ENCODE results near the gene RNF19B.
"Not testable (repeated sequence)": the region's sequence is repeated elsewhere in the genome, so short reads cannot be mapped to it uniquely, and the experiment has no call there.

Gene RNF19B, protein sequence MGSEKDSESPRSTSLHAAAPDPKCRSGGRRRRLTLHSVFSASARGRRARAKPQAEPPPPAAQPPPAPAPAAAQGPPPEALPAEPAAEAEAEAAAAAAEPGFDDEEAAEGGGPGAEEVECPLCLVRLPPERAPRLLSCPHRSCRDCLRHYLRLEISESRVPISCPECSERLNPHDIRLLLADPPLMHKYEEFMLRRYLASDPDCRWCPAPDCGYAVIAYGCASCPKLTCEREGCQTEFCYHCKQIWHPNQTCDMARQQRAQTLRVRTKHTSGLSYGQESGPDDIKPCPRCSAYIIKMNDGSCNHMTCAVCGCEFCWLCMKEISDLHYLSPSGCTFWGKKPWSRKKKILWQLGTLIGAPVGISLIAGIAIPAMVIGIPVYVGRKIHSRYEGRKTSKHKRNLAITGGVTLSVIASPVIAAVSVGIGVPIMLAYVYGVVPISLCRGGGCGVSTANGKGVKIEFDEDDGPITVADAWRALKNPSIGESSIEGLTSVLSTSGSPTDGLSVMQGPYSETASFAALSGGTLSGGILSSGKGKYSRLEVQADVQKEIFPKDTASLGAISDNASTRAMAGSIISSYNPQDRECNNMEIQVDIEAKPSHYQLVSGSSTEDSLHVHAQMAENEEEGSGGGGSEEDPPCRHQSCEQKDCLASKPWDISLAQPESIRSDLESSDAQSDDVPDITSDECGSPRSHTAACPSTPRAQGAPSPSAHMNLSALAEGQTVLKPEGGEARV

DNA sequence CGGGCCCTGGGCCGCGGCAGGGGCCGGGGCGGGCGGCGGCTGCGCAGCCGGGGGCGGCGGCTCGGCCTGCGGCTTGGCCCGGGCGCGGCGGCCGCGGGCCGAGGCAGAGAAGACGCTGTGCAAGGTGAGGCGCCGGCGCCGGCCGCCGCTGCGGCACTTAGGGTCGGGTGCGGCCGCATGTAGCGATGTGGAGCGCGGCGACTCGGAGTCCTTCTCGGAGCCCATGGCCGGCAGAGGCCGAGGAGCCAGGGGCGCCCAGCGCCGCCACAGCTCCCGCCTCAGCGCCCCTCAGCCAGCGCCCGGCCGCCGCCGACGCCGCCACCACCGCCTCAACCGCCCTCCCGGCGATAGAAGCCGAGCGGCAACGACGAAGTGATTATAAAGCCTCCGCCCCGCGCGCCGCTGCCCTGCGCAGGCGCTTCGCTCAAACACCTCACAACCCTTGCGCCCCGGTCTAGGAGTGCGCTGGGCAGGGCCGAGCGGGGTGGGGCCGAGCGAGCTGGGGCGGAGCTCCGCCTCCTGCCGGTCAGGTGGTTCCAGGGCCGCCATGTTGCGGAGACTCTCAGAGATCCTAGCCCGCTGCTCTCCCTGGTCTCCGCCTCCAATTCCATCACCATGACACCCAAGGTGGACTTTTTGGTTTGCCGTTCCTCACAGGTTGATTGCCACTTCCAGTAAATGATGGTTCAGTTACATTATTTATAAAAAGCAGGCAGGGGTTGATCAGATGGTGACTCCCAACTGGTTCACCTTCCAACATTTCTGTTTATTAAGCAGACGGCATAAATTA is at the start of gene RNF19B:
Gene RNF19B (minus strand): TSS at position 349 of the 790 bp plus-strand sequence. CDS start 124 bp downstream, at position 225.
- FAIRE-seq (peak; percentile 38), DNase-seq (ENCODE audit: low spot score) (peak; percentile 88)

- DNase-seq (ENCODE audit: low spot score), result no peak
- FAIRE-seq, result no peak
These were observed 49.2 kb upstream of the RNF19B start for GRCh38 chr1:33013791-33014190.

- no peak for DNase-seq (ENCODE audit: low spot score)
- FAIRE-seq, result no peak
These were observed 47.6 kb upstream of the RNF19B start for GRCh38 chr1:33012165-33012564.

DNA sequence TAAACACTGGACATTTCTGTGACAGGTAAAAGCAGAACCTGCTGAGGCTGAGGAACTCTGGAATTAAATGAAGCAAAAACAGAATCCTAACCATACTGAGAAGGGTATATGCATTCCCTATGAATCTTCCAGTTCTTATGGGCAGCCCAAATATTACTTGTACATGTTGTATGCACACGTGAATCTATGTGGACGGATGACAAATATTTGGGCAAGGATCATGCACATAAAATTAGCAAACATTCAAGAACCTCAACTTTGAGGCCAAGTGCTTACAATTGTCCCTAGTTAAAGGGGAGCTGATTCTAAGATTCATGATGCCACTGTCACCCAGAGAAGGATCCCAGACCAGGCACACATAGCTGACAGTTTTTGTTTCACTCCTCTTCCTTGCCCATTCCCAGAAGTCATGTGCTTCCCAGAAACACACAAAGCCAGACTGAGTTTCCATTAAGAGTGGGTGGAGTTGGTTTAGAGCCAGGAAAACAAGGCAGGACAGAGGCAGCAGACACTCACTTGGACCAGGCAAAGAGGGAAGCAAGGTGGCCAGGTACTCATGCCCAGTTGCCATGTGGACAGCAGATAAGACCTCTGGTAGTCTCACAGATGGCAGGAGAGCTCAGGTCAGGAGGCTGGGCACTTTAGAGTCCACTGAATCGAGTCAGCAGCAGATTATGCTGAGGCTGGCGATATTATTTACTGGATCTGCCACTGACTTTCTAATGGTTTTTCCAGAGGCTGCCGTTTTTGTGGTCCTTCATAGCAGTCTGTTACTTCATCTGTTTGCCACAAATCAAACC is 46.5 kb upstream of the RNF19B start:
- no peak for FAIRE-seq

DNA sequence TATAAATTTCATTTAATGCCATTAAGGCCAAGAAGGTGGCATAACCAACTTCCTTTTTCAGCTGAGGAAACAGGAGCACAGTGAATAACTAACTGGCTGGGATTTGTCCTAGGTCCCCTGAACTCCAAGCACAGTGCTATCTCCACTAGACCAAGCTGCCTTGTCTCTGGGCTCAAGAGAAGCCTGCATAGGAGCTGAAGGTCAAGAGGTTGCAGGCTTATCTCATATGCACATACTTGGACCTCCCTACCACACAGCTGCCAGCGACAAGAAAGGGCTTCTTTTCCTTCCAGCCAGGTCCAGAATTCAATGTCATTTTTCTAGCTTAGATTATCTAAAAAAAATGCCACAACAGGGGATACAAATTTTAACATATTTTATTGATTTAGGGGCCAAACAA is 45.0 kb upstream of the RNF19B start:
- DNase-seq (ENCODE audit: low spot score) (no peak), FAIRE-seq (no peak)

More for the DNA sequence above, 46.5 kb upstream of the RNF19B start:
- no peak for DNase-seq (ENCODE audit: low spot score)

GRCh38 chr1:33008051-33008914 is 43.7 kb upstream of the RNF19B start:
- no peak for DNase-seq (ENCODE audit: low spot score)
- no peak for FAIRE-seq

GRCh38 chr1:33007190-33008050 is 42.8 kb upstream of the RNF19B start:
- peak; percentile 22 for FAIRE-seq

DNA sequence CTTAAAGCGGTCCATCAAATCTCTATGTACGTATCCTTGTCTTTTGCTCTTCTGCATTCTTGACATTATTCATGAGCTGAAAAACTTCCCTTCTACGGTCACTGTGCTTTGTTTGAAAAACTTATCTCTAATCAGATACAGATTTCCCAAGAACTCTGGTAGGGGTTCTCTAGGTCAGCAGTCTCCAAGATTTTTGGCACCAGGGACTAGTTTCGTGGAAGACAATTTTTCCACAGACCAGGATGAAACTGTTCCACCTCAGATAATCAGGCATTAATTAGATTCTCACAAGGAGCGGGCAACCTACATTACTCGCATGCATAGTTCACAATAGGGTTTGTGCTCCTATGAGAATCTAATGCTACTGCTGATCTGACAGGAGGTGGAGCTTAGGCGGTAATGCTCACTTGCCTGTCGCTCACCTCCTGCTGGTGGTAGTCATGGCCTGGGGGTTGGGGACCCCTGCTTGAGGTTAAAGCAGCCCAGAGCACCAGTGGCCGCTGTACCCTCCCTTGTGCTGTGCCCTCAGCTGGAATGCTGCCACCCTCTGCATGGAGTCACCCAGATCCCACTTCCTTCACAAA is 41.3 kb upstream of the RNF19B start:
- no peak for DNase-seq (ENCODE audit: low spot score)
- no peak for FAIRE-seq

More at GRCh38 chr1:33007190-33008050, 42.8 kb upstream of the RNF19B start:
- DNase-seq (ENCODE audit: low spot score), result peak; percentile 76

DNA sequence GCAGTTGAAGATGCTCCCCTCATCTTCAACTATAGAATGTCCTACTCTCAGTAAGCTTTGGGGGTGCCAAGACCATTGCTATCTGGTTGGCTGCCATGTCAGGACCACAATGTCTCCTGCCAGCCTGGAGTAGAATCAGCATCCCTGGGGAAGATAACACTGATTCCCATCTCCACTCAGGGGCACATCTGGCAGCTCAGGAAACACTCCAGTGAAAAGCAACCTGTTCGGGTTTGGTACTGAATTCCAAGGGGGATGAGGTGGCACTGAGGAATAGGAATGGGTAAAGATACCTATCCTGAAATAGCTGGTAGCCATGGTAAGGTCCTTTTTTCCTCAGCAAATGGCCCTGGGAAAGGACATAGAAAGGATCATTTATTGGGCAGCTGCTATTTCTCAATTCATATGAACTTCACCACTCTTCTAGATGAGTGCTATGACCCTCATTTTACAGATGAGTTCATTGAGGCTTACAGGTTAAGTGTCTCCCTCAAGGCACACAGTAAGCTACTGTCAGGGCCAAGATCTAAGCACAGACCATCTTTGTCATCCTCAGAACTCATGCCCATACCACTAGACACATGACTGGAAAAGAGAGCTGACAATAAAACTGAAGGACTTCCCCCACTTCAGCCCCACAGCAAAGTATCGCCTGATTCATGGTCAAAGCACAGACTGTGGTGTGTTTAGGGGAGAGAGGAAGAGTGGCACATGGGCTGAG is 40.7 kb upstream of the RNF19B start:
- no peak for FAIRE-seq
- DNase-seq (ENCODE audit: low spot score), result no peak

DNA sequence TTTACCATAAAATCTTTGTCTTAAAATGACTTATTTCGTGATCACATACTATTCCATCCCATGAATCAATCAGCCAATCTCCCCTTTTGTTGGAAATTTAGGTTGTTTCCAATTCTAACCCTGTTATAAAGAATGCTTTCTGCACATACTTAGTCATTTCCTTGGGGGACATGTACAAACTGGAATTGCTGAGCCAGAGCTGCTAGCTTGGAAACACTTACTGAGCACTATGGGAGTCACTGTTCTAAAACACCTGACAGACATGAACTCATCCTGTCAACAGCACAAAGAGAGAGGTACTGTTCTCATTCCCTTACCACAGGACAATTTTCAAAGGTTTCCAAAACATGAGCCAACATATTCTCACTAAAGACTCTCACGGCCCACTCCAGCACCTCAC is 40.0 kb upstream of the RNF19B start:
- FAIRE-seq (no peak), DNase-seq (ENCODE audit: low spot score) (no peak)

DNA sequence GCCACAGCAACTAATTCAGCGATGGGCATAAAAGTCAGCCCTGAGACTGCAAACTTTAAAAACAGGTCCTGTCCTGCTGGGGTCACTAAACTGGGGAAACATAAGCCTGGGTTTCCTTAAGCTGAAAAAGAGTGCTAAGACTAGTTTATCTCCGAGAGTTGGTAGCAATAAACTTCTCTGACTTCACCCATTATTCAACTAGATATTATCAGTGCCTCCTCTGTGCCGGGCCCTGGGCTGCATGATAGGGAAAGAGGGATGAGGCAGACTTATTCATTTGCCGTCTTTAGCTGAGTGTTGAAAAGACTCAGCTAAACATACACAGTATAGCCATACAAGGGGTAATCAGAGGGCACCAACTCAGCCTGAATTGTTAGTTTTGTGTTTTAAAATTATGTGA is 39.0 kb upstream of the RNF19B start:
- DNase-seq (ENCODE audit: low spot score) (no peak), FAIRE-seq (no peak)

DNA sequence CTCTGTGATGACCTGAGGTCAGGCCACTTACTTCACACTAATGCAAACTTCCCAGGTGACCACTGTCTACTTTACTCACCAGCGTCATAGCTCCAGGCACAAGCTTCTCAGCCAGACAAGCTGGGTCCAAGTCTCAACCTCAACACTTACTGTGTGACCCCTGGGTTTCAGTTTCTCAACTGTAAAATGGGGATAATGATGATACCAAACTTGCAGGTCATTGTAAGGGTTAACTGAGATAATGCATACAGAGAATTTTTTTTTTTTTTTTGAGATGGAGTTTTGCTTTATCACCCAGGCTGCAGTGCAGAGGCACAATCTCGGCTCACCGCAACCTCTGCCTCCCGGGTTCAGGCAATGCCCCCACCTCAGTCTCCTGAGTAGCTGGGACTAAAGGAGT is 37.4 kb upstream of the RNF19B start:
- DNase-seq (ENCODE audit: low spot score) (no peak), FAIRE-seq (no peak)

DNA sequence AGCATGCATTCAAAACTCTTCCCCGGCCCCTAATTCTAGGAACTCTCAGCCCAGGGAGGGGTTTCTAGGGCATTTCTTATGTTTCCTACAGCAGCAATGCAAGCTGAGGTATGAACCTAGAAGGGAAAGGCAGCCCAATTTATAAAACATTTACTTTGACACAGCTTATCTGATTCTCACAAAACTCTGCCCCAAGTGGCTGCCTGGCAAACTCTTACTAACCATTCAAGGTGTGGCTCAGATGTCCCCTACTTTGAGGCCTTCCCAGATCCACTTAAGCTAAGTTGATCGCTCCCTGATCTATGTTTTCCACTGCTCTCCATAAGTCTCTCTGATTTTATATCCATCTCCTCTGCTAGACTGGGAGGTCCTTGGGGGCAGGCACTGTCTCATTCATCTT is 36.7 kb upstream of the RNF19B start:
- FAIRE-seq (no peak), DNase-seq (ENCODE audit: low spot score) (no peak)

- DNase-seq (ENCODE audit: low spot score) (no peak), FAIRE-seq (no peak)
These were observed 35.9 kb upstream of the RNF19B start for GRCh38 chr1:33000427-33001026.

GRCh38 chr1:32998997-32999396 is 34.4 kb upstream of the RNF19B start:
- FAIRE-seq, result no peak
- no peak for DNase-seq (ENCODE audit: low spot score)

DNA sequence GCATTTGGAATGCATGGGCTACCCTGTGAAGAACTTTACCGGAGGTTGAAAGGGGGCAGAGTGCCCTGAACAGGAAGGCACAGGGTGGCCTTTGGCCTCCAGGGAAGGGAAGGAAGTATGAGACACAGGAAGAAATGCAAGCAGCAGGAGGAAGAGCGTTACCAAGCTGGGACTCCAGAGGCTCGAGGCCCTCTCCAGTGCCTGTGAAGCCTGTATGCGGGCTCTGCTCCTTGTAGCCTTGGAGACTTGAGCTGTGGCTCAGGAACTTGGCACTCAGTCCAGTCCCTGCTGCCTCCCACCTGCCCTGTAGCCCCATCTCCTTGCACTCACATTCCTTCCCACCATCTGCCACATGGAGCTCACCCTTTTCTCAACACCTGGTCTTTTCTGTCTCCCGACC is 33.5 kb upstream of the RNF19B start:
- FAIRE-seq, result no peak

DNA sequence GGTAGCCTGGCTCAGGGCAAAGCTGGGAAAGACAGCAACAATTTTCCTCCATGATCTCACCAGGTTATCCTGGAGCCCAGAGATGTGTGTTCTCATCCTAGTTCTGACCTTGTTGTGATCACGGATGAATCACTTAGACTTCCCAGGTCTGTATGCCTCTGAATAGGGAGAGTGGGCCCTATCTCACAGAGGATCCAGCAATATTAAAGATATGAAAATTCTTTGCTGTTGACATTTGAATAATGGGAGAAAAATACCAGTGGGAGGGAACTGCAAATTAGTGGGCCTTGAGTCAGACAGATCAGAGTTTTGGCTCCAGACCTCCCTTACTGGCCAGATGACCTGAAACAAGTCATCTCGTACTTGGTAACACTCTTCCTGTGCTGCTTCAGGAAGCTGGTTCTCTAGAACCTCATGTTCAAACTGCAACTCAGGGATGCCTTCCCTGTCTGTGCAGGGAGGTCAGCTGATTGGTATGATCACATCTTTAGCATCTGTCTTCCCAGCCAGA is 32.8 kb upstream of the RNF19B start:
- DNase-seq (ENCODE audit: low spot score) (peak; percentile 70), FAIRE-seq (no peak)

More for the DNA sequence above, 33.5 kb upstream of the RNF19B start:
- DNase-seq (ENCODE audit: low spot score), result no peak

- not testable (repeated sequence) for FAIRE-seq; DNase-seq (ENCODE audit: low spot score)
These were observed 28.7 kb upstream of the RNF19B start for GRCh38 chr1:32993324-32993636.

Data from RCC 7860 (cell line).